HAP-1 (cell line): Measurements from ENCODE around the gene CCDC83.

Source experiments
- DNase-seq, 2 experiments: peaks; one replicate each; pipeline ENCODE4 v3.0.0-alpha.2; 2016 to 2020; ENCODE audit warnings: low spot score in 2 of 2
- H3K27me3 ChIP-seq: fragments of 250-450 bp; sonication (Bioruptor Pico); 2 replicates; pipeline ENCODE4 v1.5.1; 2020; ENCODE audit warnings: low read depth, mild to moderate bottlenecking, moderate library complexity
- H3K36me3 ChIP-seq: fragments of 250-450 bp; sonication (Bioruptor Pico); replicated peaks from 2 replicates; pipeline ENCODE4 v1.5.1; 2020; ENCODE audit warnings: mild to moderate bottlenecking
- H3K4me1 ChIP-seq: fragments of 250-450 bp; sonication (Bioruptor Pico); 2 replicates; pipeline ENCODE4 v1.5.1; 2020; ENCODE audit warnings: mild to moderate bottlenecking
- H3K4me3 ChIP-seq: fragments of 250-450 bp; sonication (Bioruptor Pico); 2 replicates; pipeline ENCODE4 v1.5.1; 2020; ENCODE audit warnings: mild to moderate bottlenecking, moderate library complexity
- H3K9me3 ChIP-seq: fragments of 250-450 bp; sonication (Bioruptor Pico); 2 replicates; pipeline ENCODE4 v1.5.1; 2020; ENCODE audit warnings: mild to moderate bottlenecking, moderate library complexity
- in situ Hi-C: fragments of 300-500 bp; cut with MboI; formaldehyde crosslinking; loops from 3 replicates; pipeline ENCODE4 v1.14.3; 2020; ENCODE audit warnings: low sequenced_read_pairs, inconsistent platforms, mixed read lengths

The CCDC83 gene

GRCh38 chr11:85855341-85855656, at the start of gene CCDC83:
Gene CCDC83 (plus strand): TSS chr11:85855383. CDS start chr11:85865124, 9,741 bp downstream.
- peaks cover 9% of the 10 kb centered on the region for H3K4me1 ChIP-seq
- H3K27me3 ChIP-seq: no peaks in the 10 kb centered on the region
- no peak for DNase-seq
- H3K36me3 ChIP-seq: no peaks in the 10 kb centered on the region
- peak within 1 kb of the TSS; percentile 34 for H3K4me3 ChIP-seq
- in situ Hi-C loops: loop anchor here (10.0 kb wide), 2 partner anchors 340 to 440 kb away; no protein-coding TSS in a partner anchor
- H3K9me3 ChIP-seq: no peaks in the 10 kb centered on the region; the same call in 1 of the 2 replicates

GRCh38 chr11:85805387-85805786, 49.8 kb upstream of the CCDC83 start:
- no peak for DNase-seq
- in situ Hi-C loops: no loop called here
- 0 out of 2 replicates have a peak, but pooled peaks cover 3% of the 10 kb centered on the region for H3K27me3 ChIP-seq
- H3K36me3 ChIP-seq: no peaks in the 10 kb centered on the region
- H3K9me3 ChIP-seq: no peaks in the 10 kb centered on the region
- peaks cover 4% of the 10 kb centered on the region; the same call in 1 of the 2 replicates for H3K4me1 ChIP-seq
- no peak overlapping the region for H3K4me3 ChIP-seq

GRCh38 chr11:85806016-85806415, 49.2 kb upstream of the CCDC83 start:
- no peak for DNase-seq
- Histone ChIP-seq H3K9me3 (no peaks in the 10 kb centered on the region), H3K4me1 (peaks cover 7% of the 10 kb centered on the region; the same call in 1 of the 2 replicates), H3K27me3 (0 out of 2 replicates have a peak, but pooled peaks cover 3% of the 10 kb centered on the region), H3K36me3 (no peaks in the 10 kb centered on the region), H3K4me3 (no peak overlapping the region)
- in situ Hi-C loops: no loop called here

- Histone ChIP-seq H3K9me3 (no peaks in the 10 kb centered on the region), H3K4me1 (peaks cover 7% of the 10 kb centered on the region; the same call in 1 of the 2 replicates), H3K4me3 (no peak overlapping the region), H3K27me3 (0 out of 2 replicates have a peak, but pooled peaks cover 3% of the 10 kb centered on the region), H3K36me3 (no peaks in the 10 kb centered on the region)
- in situ Hi-C loops: no loop called here
- no peak for DNase-seq
Observed at GRCh38 chr11:85806876-85807275, 48.3 kb upstream of the CCDC83 start.

GRCh38 chr11:85809191-85809590, 46.0 kb upstream of the CCDC83 start:
- Histone ChIP-seq H3K4me1 (peaks cover 7% of the 10 kb centered on the region; the same call in 1 of the 2 replicates), H3K27me3 (no peaks in the 10 kb centered on the region), H3K36me3 (no peaks in the 10 kb centered on the region), H3K4me3 (no peak overlapping the region), H3K9me3 (no peaks in the 10 kb centered on the region)
- DNase-seq: peak in 1 of 2 experiments; percentile 14
- in situ Hi-C loops: no loop called here

- Histone ChIP-seq H3K4me3 (no peak overlapping the region), H3K4me1 (peaks cover 7% of the 10 kb centered on the region; the same call in 1 of the 2 replicates), H3K9me3 (no peaks in the 10 kb centered on the region), H3K36me3 (no peaks in the 10 kb centered on the region), H3K27me3 (no peaks in the 10 kb centered on the region)
- DNase-seq: peak in 1 of 2 experiments; percentile 44
- in situ Hi-C loops: no loop called here
Observed at GRCh38 chr11:85809863-85810262, 45.3 kb upstream of the CCDC83 start.

GRCh38 chr11:85810521-85810870, 44.7 kb upstream of the CCDC83 start:
- H3K27me3 ChIP-seq: no peaks in the 10 kb centered on the region
- H3K4me3 ChIP-seq: peak overlapping the region; percentile 32
- no peaks in the 10 kb centered on the region for H3K9me3 ChIP-seq
- in situ Hi-C loops: no loop called here
- peaks cover 7% of the 10 kb centered on the region; the same call in 1 of the 2 replicates for H3K4me1 ChIP-seq
- DNase-seq: no peak
- no peaks in the 10 kb centered on the region for H3K36me3 ChIP-seq

- in situ Hi-C loops: no loop called here
Observed at GRCh38 chr11:85810871-85811611, 44.1 kb upstream of the CCDC83 start, which contains the start of gene SYTL2. Gene SYTL2 (minus strand): TSS chr11:85811141. CDS start chr11:85757725, 53,416 bp downstream.

GRCh38 chr11:85811624-85812023, 43.6 kb upstream of the CCDC83 start:
- DNase-seq: no peak
- Histone ChIP-seq H3K9me3 (no peaks in the 10 kb centered on the region), H3K4me3 (no peak overlapping the region; the same call in 1 of the 2 replicates), H3K36me3 (no peaks in the 10 kb centered on the region), H3K4me1 (peaks cover 7% of the 10 kb centered on the region; the same call in 1 of the 2 replicates), H3K27me3 (no peaks in the 10 kb centered on the region)
- in situ Hi-C loops: no loop called here

More at GRCh38 chr11:85810871-85811611, 44.1 kb upstream of the CCDC83 start, which contains the start of gene SYTL2:
- no peaks in the 10 kb centered on the region for H3K27me3 ChIP-seq
- no peaks in the 10 kb centered on the region for H3K9me3 ChIP-seq
- peak; percentile 54 to 79 for DNase-seq
- H3K4me3 ChIP-seq: peak within 1 kb of the TSS; percentile 32
- H3K4me1 ChIP-seq: peaks cover 7% of the 10 kb centered on the region; the same call in 1 of the 2 replicates
- H3K36me3 ChIP-seq: no peaks in the 10 kb centered on the region

- peaks cover 7% of the 10 kb centered on the region; the same call in 1 of the 2 replicates for H3K4me1 ChIP-seq
- in situ Hi-C loops: no loop called here
Observed at GRCh38 chr11:85813721-85814120, 41.5 kb upstream of the CCDC83 start.

GRCh38 chr11:85815186-85815931, 39.8 kb upstream of the CCDC83 start:
- H3K4me1 ChIP-seq: peaks cover 4% of the 10 kb centered on the region; the same call in 1 of the 2 replicates
- no peaks in the 10 kb centered on the region for H3K27me3 ChIP-seq
- no peak for DNase-seq
- H3K4me3 ChIP-seq: no peak overlapping the region
- no peaks in the 10 kb centered on the region for H3K36me3 ChIP-seq
- in situ Hi-C loops: no loop called here
- no peaks in the 10 kb centered on the region for H3K9me3 ChIP-seq

More at GRCh38 chr11:85813721-85814120, 41.5 kb upstream of the CCDC83 start:
- no peak overlapping the region for H3K4me3 ChIP-seq
- H3K36me3 ChIP-seq: no peaks in the 10 kb centered on the region
- DNase-seq: no peak
- no peaks in the 10 kb centered on the region for H3K9me3 ChIP-seq
- no peaks in the 10 kb centered on the region for H3K27me3 ChIP-seq

- Histone ChIP-seq H3K4me3 (no peak overlapping the region), H3K4me1 (no peaks in the 10 kb centered on the region), H3K36me3 (no peaks in the 10 kb centered on the region), H3K27me3 (no peaks in the 10 kb centered on the region), H3K9me3 (no peaks in the 10 kb centered on the region)
- no peak for DNase-seq
- in situ Hi-C loops: no loop called here
Observed at GRCh38 chr11:85819441-85819840, 35.7 kb upstream of the CCDC83 start.

GRCh38 chr11:85821636-85822035, 33.5 kb upstream of the CCDC83 start:
- H3K4me1 ChIP-seq: no peaks in the 10 kb centered on the region
- DNase-seq: no peak
- in situ Hi-C loops: no loop called here

GRCh38 chr11:85822814-85823213, 32.4 kb upstream of the CCDC83 start:
- in situ Hi-C loops: no loop called here
- H3K9me3 ChIP-seq: no peaks in the 10 kb centered on the region
- no peak for DNase-seq
- no peaks in the 10 kb centered on the region; the same call in 1 of the 2 replicates for H3K4me1 ChIP-seq
- H3K27me3 ChIP-seq: no peaks in the 10 kb centered on the region
- no peaks in the 10 kb centered on the region for H3K36me3 ChIP-seq
- no peak overlapping the region for H3K4me3 ChIP-seq

More at GRCh38 chr11:85821636-85822035, 33.5 kb upstream of the CCDC83 start:
- Histone ChIP-seq H3K4me3 (no peak overlapping the region), H3K36me3 (no peaks in the 10 kb centered on the region), H3K9me3 (no peaks in the 10 kb centered on the region), H3K27me3 (no peaks in the 10 kb centered on the region)
